H9 (cell line): ENCODE measurements around the gene RAB25. TPM values are rescaled to one million over a fixed set of nuclear protein-coding genes. Genes with fewer than 3 reads are reported as not detected.

ENCODE experiments used
- DNase-seq: peaks from one replicate; pipeline ENCODE4 v3.0.0-alpha.2; 2017
- H2AFZ ChIP-seq: one replicate; pipeline ENCODE4 v1.6.1; 2013; ENCODE audit warnings: mild to moderate bottlenecking, low read length, control low read depth, moderate library complexity
- H2AK5ac ChIP-seq: 2 replicates; pipeline ENCODE4 v1.6.1; 2013; ENCODE audit warnings: low read length, control low read depth, mixed read lengths; ENCODE audit not compliant: insufficient read length
- H2BK120ac ChIP-seq: one replicate; pipeline ENCODE4 v1.6.1; 2013; ENCODE audit warnings: low read depth, mild to moderate bottlenecking, low read length, control low read depth, inconsistent platforms; ENCODE audit not compliant: poor library complexity, severe bottlenecking
- H2BK12ac ChIP-seq: 2 replicates; pipeline ENCODE4 v1.6.1; 2013; ENCODE audit warnings: low read length, control low read depth, mixed read lengths, low read depth; ENCODE audit not compliant: insufficient read length
- H2BK15ac ChIP-seq: 2 replicates; pipeline ENCODE4 v1.6.1; 2013; ENCODE audit warnings: low read depth, low read length, control low read depth
- H2BK20ac ChIP-seq: one replicate; pipeline ENCODE4 v1.6.1; 2013; ENCODE audit warnings: low read depth, mild to moderate bottlenecking, low read length, control low read depth, inconsistent platforms; ENCODE audit not compliant: poor library complexity, severe bottlenecking
- H2BK5ac ChIP-seq: 2 replicates; pipeline ENCODE4 v1.6.1; 2013; ENCODE audit warnings: low read length, control low read depth, mixed read lengths; ENCODE audit not compliant: insufficient read length
- H3K14ac ChIP-seq: 2 replicates; pipeline ENCODE4 v1.6.1; 2013; ENCODE audit warnings: low read length, control low read depth; ENCODE audit not compliant: insufficient read depth
- H3K18ac ChIP-seq: 2 replicates; pipeline ENCODE4 v1.6.1; 2013; ENCODE audit warnings: low read depth, mild to moderate bottlenecking, mixed read lengths, low read length, control low read depth; ENCODE audit not compliant: insufficient read length
- H3K23ac ChIP-seq: 2 replicates; pipeline ENCODE4 v1.6.1; 2013; ENCODE audit warnings: low read length, control low read depth, mixed read lengths, low read depth; ENCODE audit not compliant: insufficient read length
- H3K23me2 ChIP-seq: 2 replicates; pipeline ENCODE4 v1.6.1; 2013; ENCODE audit warnings: low read depth, mild to moderate bottlenecking, mixed read lengths, low read length, control low read depth; ENCODE audit not compliant: insufficient read length, poor library complexity, severe bottlenecking
- H3K27ac ChIP-seq: 2 replicates; pipeline ENCODE4 v1.5.1; 2013; ENCODE audit warnings: low read length, control low read depth, mixed read lengths, low read depth; ENCODE audit not compliant: insufficient read length
- H3K27me3 ChIP-seq: 2 replicates; pipeline ENCODE4 v1.6.1; 2013; ENCODE audit warnings: low read length, control low read depth, inconsistent platforms; ENCODE audit not compliant: insufficient read depth
- H3K4ac ChIP-seq: 2 replicates; pipeline ENCODE4 v1.6.1; 2013; ENCODE audit warnings: low read depth, mild to moderate bottlenecking, control low read depth, inconsistent platforms, low read length, moderate library complexity
- H3K4me1 ChIP-seq: 2 replicates; pipeline ENCODE4 v1.6.1; 2013; ENCODE audit warnings: low read length, control low read depth, inconsistent platforms; ENCODE audit not compliant: insufficient read depth
- H3K4me2 ChIP-seq: 2 replicates; pipeline ENCODE4 v1.6.1; 2013; ENCODE audit warnings: low read length, control low read depth, mixed read lengths; ENCODE audit not compliant: insufficient read length, insufficient read depth
- H3K56ac ChIP-seq: 2 replicates; pipeline ENCODE4 v1.6.1; 2013; ENCODE audit warnings: low read depth, mild to moderate bottlenecking, mixed read lengths, low read length, control low read depth; ENCODE audit not compliant: insufficient read length
- H3K79me1 ChIP-seq: 2 replicates; pipeline ENCODE4 v1.6.1; 2013; ENCODE audit warnings: low read depth, mild to moderate bottlenecking, moderate library complexity, low read length, control low read depth, inconsistent platforms; ENCODE audit not compliant: insufficient read depth, poor library complexity, severe bottlenecking
- H3K79me2 ChIP-seq: 2 replicates; pipeline ENCODE4 v1.6.1; 2013; ENCODE audit warnings: low read length, control low read depth, inconsistent platforms; ENCODE audit not compliant: insufficient read depth
- H3K9ac ChIP-seq: 2 replicates; pipeline ENCODE4 v1.6.1; 2013; ENCODE audit warnings: low read length, control low read depth, mixed read lengths; ENCODE audit not compliant: insufficient read length; ENCODE audit errors: extremely low read depth
- H3K9me3 ChIP-seq: one replicate; pipeline ENCODE4 v1.6.1; 2013; ENCODE audit warnings: low read depth, low read length, inconsistent platforms; ENCODE audit not compliant: control insufficient read depth
- H3T11ph ChIP-seq: one replicate; pipeline ENCODE4 v1.6.1; 2013; ENCODE audit warnings: mild to moderate bottlenecking, low read length, control low read depth, inconsistent platforms
- H4K20me1 ChIP-seq: one replicate; pipeline ENCODE4 v1.6.1; 2013; ENCODE audit not compliant: control insufficient read depth, insufficient read length, insufficient read depth
- H4K5ac ChIP-seq: 2 replicates; pipeline ENCODE4 v1.6.1; 2013; ENCODE audit warnings: low read depth, mild to moderate bottlenecking, mixed read lengths, low read length, control low read depth; ENCODE audit not compliant: insufficient read length
- H4K8ac ChIP-seq: replicated peaks from 2 replicates; pipeline ENCODE4 v1.6.1; 2013; ENCODE audit warnings: low read length, control low read depth, mixed read lengths, low read depth; ENCODE audit not compliant: insufficient read length
- H4K91ac ChIP-seq: 2 replicates; pipeline ENCODE4 v1.6.1; 2013; ENCODE audit warnings: low read depth, mild to moderate bottlenecking, moderate library complexity, mixed read lengths, low read length, control low read depth; ENCODE audit not compliant: insufficient read length
- H3K27ac Mint-ChIP-seq, 3 experiments: 2 replicates in 2 of 3; 3 replicates in 1 of 3; pipeline ENCODE4 v1.8.0; 2020 to 2021; ENCODE audit warnings: mixed read lengths in 3 of 3, mild to moderate bottlenecking in 1 of 3, moderate library complexity in 1 of 3
- H3K27me3 Mint-ChIP-seq: 2 replicates; pipeline ENCODE4 v1.8.0; 2021; ENCODE audit warnings: low read depth, mild to moderate bottlenecking, moderate library complexity, mixed read lengths
- H3K36me3 Mint-ChIP-seq, 3 experiments: 2 replicates in 2 of 3; 3 replicates in 1 of 3; pipeline ENCODE4 v1.8.0; 2020 to 2021; ENCODE audit warnings: low read depth in 3 of 3, mixed read lengths in 3 of 3; ENCODE audit not compliant: insufficient read depth in 1 of 3
- H3K4me1 Mint-ChIP-seq, 2 experiments: 2 replicates each; pipeline ENCODE4 v1.8.0; 2020; ENCODE audit warnings: mixed read lengths in 2 of 2
- H3K4me3 Mint-ChIP-seq, 2 experiments: 2 replicates in 1 of 2; 3 replicates in 1 of 2; pipeline ENCODE4 v1.8.0; 2020 to 2021; ENCODE audit warnings: mild to moderate bottlenecking in 2 of 2, mixed read lengths in 2 of 2, moderate library complexity in 1 of 2
- H3K9me3 Mint-ChIP-seq, 2 experiments: 2 replicates in 1 of 2; 3 replicates in 1 of 2; pipeline ENCODE4 v1.8.0; 2020; ENCODE audit warnings: mild to moderate bottlenecking in 2 of 2, mixed read lengths in 2 of 2, moderate library complexity in 1 of 2
- CTCF ChIP-seq: fragments of 200-600 bp; sonication (generic); conservative IDR thresholded peaks from 3 replicates; pipeline ENCODE4 v1.8.0; 2021; ENCODE audit warnings: antibody characterized with exemption, mild to moderate bottlenecking
- WGBS: extraction: QIAGEN DNeasy Blood & Tissue Kit; methylation state at CpG from one replicate; pipeline ENCODE4 v1.1.7; 2013; ENCODE audit warnings: missing lambda C conversion rate, low lambda C conversion rate, mixed read lengths; ENCODE audit not compliant: insufficient read length; ENCODE audit errors: extremely low coverage; 5-methylcytosine and 5-hydroxymethylcytosine counted together
- total RNA-seq: library from RNA; stranded (reverse); gene quantifications from 2 replicates; pipeline ENCODE4 v1.2.1, GENCODE V29; 2021

Gene RAB25
- total RNA-seq, 1 experiment from 2014 or later = 43.1 TPM

GRCh38 chr1:156075162-156075561 is 14.2 kb downstream of the RAB25 start:
- Histone ChIP-seq H3T11ph (no peak overlapping the region), H4K91ac (no peak overlapping the region), H2BK5ac (no peak overlapping the region), H2AK5ac (no peak overlapping the region), H3K4me2 (no peak overlapping the region), H2BK20ac (no peak overlapping the region), H3K4me1 (peaks cover 32% of the 10 kb centered on the region), H3K23ac (no peak overlapping the region), H3K79me1 (no peaks in the 10 kb centered on the region), H4K20me1 (no peaks in the 10 kb centered on the region), H2BK15ac (no peak overlapping the region), H3K9ac (no peak overlapping the region), H3K18ac (no peak overlapping the region), H3K9me3 (no peaks in the 10 kb centered on the region), H2BK12ac (no peak overlapping the region), H3K79me2 (peaks cover 15% of the 10 kb centered on the region; the same call in 1 of the 2 replicates), H3K56ac (no peak overlapping the region), H3K14ac (no peak overlapping the region), H3K4ac (no peak overlapping the region), H3K23me2 (peaks cover 4% of the 10 kb centered on the region), H4K8ac (no peak overlapping the region), H3K27me3 (no peaks in the 10 kb centered on the region), H2AFZ (no peak overlapping the region), H4K5ac (no peak overlapping the region), H3K27ac (no peak overlapping the region), H2BK120ac (no peak overlapping the region)
- H3K4me1 Mint-ChIP-seq = peaks cover 83 to 93% of the 10 kb centered on the region in 2 experiments
- peak overlapping the region; percentile 15 to 95 (median 16); a peak in 6 of 7 replicates for H3K27ac Mint-ChIP-seq
- WGBS = no CpG with 5 or more reads among the region's 3 CpGs
- TF ChIP-seq CTCF = 0 out of 3 replicates have a peak, but pooled peaks have one; percentile 18
- H3K9me3 Mint-ChIP-seq = no peaks in the 10 kb centered on the region
- H3K36me3 Mint-ChIP-seq = peaks cover 15 to 62% (median 62%) of the 10 kb centered on the region in 3 experiments; a peak in 6 of 7 replicates
- peak overlapping the region in 1 of 2 experiments; percentile 61; a peak in 3 of 5 replicates for H3K4me3 Mint-ChIP-seq
- no peaks in the 10 kb centered on the region for H3K27me3 Mint-ChIP-seq
- peak; percentile 41 for DNase-seq
